Hematopoietic multipotent progenitor cell treated with erythropoietin and hydrocortisone succinate and interleukin-3 and kit ligand, for 6 days (in vitro differentiated cells): ENCODE data around the gene LTA.

ENCODE experiments used
- DNase-seq: peaks from one replicate; pipeline ENCODE4 v3.0.0-alpha.2; 2015

LTA gene

DNA sequence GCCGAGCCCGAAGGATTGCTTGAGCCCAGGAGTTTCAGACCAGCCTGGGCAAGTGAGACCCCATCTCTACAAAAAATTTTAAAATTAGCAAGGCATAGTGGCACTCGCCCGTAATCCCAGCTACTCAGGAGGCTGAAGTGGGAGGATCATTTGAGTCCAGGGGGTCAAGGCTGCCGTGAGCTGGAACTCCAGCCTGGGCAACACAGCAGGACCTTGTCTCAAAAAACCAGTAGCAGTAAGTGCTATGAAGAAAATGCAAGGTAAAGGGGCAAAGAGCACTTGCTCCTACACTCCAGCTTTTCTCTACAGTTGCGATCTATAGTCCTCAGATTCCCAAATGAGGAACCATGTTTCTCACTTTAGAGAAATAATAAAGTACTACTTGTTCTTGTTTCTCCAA lies 28.4 kb upstream of the LTA start:
- DNase-seq = no peak

GRCh38 chr6:31544676-31545075 lies 27.4 kb upstream of the LTA start:
- DNase-seq = no peak

GRCh38 chr6:31545291-31545690 lies 26.8 kb upstream of the LTA start:
- no peak for DNase-seq

DNA sequence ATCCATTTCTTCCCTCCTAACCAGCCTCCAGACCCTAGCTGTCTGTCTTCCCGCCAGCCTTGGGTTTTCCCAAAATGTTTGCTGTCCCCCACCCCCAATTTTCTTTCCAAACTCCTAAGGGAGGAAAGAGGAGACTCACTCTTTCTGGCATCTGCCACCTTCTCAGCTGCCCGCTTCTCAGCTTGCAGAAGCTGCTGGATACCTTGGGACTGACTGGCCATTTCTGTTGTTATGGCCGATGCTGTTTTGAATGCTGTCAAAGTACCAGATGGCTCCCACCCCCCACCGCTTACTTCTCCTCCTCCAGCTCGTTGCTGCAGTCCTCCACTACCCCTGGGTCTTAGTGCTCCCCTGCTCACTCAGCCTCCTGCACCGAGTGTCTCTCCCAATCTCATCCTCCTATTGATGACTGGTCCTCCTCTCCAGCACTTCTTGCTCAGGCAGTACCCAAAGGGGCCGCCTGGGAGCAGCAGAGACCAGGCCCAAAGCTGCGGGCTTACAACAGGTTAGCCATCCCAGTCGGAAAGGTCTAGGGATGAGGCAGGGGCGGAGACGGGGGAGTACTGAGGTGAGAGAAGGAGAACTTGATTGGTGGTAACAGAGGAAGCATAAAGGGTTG lies 25.6 kb upstream of the LTA start, which contains the start of gene ATP6V1G2:
Gene ATP6V1G2, minus strand, starts transcription at position 270 of the 619 bp plus-strand sequence. Its CDS starts 49 bp downstream, at position 221.
- DNase-seq = peak; percentile 92

DNA sequence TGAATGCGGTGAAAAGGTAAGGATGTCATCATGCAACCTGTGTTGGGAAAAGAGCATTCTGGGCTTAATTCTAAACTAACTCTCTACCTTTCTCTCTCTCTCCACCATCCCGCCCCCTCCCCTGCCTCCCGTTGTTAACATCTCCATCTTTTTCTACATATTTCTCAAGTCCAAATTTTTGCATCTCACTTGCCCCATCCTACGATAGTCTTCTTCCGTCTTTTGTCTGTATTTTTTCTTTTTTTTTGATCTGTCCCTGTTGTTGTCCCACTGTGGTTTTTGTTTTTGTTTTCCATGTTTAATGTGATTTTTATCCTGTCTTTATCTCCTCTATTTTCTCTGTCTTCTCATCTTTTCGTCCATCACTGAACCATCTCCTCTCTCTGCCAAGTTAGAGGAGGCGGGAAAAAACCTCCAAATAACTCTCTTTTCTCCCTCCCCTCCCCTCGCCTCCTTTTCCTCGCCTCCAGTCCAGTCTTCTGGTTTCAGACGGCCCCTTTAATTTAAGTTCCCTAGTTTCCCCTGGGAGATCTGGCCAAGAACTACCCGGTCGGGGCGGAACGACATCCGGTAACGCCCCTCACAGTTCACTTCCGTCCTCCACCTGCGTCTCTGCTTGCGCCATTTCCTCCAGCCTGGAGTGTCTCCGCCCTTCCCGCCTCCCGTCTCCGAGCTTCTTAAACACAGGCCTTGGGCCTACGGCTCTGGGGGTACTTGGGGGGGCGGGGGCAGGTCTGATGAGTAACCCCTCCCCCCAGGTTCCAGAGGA lies 24.9 kb upstream of the LTA start, which contains the start of gene NFKBIL1:
Gene NFKBIL1, plus strand, starts transcription at position 651 of the 769 bp plus-strand sequence. Its CDS starts 87 bp downstream, at position 738.
- peak; percentile 98 for DNase-seq

GRCh38 chr6:31547727-31548543 lies 24.2 kb upstream of the LTA start:
- no peak for DNase-seq

DNA sequence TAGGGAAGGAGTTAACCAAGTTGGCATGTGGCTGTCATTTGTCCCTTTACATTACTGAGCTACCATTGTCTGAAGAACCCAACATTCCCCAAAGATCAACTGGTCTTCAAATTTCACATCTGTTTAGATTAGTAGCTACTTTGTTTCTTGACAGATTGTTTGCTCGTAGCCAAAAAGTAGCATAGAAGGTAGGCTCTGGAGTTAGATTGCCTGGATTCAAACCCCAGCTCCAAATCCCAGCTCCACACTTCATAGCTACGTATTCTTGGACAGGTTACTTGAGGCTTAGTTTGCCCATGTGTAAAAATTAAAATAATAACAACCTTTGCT lies 23.6 kb upstream of the LTA start:
- DNase-seq = no peak

- peak; percentile 91 for DNase-seq
Observed at GRCh38 chr6:31551371-31551770, 20.7 kb upstream of the LTA start.

GRCh38 chr6:31556307-31556706 lies 15.8 kb upstream of the LTA start:
- DNase-seq = no peak

DNA sequence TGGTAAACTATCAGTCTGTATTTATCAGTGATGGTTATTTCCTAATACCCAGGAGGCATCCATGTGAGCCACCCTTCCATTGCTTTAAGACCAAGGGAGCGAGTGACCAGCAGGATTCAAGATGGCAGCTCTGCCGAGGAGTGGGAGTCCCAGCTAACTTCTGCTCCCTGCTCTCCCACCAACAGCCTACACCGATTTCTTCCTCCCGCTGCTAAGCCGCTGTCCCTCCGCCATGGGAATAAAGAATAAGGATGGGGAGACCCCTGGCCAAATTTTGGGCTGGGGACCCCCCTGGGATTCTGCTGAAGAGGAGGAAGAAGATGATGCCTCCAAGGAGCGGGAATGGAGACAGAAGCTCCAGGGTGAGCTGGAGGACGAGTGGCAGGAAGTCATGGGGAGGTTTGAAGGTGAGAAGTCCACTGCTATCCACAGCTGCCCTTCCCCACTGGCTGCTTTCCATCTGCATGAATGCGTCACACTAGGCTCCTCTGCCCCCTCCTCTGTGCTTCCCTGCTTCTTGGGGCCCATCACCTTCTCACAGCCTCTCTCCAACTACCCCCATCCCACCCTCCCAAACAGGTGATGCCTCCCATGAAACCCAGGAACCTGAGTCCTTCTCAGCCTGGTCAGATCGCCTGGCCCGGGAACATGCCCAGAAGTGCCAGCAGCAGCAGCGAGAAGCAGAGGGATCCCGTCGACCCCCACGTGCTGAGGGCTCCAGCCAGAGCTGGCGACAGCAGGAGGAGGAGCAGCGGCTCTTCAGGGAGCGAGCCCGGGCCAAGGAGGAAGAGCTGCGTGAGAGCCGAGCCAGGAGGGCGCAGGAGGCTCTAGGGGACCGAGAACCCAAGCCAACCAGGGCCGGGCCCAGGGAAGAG lies 14.4 kb upstream of the LTA start:
- no peak for DNase-seq

DNA sequence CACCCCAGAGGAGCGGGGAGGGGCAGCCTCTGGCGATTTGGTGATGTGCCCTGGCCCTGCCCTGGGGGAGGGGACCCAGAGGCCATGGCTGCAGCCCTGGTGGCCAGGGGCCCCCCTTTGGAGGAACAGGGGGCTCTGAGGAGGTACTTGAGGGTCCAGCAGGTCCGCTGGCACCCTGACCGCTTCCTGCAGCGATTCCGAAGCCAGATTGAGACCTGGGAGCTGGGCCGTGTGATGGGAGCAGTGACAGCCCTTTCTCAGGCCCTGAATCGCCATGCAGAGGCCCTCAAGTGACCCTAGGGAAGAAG lies 13.8 kb upstream of the LTA start:
- no peak for DNase-seq

GRCh38 chr6:31558631-31559500 lies 13.2 kb upstream of the LTA start:
- DNase-seq = peak; percentile 84

DNA sequence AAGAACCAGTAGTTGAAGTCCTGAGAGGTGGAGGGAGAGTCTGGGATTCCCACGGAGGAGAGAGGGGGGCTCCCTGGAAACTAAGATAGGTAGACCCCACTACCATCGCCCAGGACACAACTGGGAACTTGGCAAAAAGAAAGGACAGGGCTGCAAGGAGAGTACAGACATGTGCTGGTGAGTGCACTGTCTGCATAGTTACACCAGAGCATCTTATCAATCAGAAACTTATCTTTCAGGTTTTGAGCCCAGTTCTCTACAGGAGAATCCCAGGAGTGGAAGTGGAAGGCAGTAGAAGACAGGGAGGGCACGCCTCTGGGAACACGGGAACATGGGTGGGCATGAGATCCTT lies 12.5 kb upstream of the LTA start:
- DNase-seq = no peak

DNA sequence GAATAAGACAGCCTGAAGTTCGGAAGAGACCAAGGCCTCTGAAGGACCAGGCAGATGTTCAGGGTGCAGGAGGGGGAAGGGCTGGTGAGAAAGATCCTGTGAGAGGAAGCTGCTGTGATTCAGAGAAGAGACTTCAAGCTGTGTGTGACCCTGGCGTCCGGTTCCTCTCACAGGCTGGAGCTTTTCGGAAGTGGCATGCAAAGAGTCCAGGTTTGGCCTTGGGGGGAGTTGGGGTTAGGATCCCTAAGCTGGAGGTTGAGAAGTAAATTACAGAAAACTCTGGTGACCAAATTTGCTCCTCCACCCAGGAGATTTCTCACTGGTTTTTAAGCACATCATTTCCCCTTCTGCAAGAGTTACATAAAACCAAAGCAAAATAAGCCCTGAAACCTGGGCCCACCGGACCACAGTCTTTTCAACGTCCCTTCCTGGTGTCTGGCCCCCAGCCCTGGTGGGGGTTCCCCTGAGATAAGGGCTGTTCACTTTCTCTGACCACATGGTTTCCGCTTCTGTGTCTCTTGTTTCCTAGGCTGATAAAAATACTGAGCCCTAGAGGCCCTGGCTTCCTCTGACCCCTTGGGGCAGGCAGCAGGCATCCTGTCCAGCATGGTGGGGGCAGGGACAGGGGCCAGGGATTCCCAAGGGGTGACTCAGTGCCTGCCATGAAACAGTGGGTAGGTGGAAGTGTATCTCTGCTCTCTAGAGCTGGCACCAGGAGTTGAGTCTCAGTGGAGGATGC lies 12.0 kb upstream of the LTA start:
- peak; percentile 75 for DNase-seq

- no peak for DNase-seq
Observed at GRCh38 chr6:31560697-31561058, 11.4 kb upstream of the LTA start.

DNA sequence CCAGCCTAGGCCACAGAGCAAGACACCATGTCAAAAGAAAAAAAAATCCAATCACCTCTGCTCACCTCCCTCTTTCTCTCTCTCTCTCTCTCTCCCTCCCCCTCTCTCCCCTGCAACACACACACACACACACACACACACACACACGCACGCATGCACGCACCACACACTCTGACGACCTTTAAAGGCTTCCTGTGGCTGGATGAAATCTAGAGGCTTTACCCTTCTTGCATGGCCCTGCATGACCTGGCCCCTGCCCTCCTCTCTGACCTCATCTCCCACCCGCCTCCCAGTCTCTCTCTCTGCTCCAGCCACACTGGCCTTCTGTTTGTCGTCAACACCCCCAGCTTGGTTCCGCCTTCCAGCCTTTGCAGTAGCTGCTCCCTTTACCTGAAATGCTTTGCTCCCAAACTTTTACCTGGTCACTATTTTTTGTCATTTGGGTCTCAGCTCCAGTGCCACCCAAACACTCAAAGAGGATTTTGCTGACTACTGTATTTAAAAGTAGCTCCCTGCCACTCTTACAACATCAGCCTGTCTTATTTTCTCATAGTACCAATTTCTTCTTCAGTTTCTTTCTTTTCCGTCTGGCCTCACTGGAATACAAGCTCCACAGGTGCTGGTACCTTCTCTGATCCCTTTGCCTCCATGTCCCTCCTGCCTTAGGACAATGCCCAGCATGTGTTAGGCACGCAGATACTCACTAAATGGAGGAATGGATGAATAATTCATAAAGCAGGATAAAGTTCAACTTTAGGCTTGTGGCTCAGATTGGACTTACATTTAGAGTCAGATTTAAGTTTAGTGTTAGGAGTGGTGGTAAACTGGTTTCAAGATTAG lies 4.3 kb upstream of the LTA start:
- DNase-seq = no peak

- DNase-seq = no peak
Observed at GRCh38 chr6:31568537-31568961, 3.5 kb upstream of the LTA start.

GRCh38 chr6:31569861-31570536 lies 2.1 kb upstream of the LTA start:
- no peak for DNase-seq

- DNase-seq = no peak
Observed at GRCh38 chr6:31573239-31574105, 1.4 kb downstream of the LTA start.
